ENCODE measurements around the gene BAHCC1. TPM values are rescaled to one million over a fixed set of nuclear protein-coding genes. Genes with fewer than 3 reads are reported as not detected.

Gene BAHCC1
- polyA plus RNA-seq, 3 donors = 13.4 to 15.8 (median 15.2) TPM

DNA sequence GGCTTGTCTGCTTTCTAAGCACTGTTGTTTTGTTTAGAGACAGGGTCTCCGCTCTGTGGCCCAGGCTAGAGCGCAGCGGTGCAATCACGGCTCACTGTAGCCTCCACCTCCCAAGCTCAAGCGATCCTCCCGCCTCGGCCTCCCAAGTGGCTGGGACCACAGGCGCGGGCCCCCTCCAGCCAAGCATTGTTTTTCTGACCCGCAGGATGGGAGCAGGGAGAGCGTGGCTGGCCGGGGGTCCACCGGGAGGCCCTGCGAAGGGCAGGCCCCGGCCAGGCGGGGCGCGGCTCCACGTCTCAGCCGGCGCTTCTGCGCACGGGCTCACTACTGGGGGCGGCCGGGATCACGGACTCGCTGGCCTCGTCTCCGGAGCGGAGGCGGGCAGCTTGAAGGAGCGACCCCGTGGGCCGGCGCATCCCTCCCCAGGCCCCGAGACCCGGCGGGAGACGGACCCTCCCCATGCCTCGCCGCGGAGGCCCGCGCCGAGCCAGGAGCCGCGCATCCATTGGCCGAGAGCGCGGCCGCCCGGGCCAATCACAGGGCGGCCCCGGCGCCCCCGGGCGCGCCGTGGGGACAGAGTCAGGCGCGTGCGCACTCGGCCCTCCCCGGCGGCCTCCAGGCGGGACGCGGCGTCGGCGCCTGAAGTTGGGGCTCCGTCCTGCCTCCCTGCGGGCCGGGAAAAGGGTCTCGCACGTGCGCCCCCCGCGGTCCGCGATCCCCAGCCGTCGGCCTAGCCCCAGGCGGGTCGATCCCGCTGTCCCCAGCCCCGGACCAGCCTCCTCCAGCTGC, 92.4 kb downstream of the BAHCC1 start:
- peak in 1 of 3 donors; percentile 73 for DNase-seq (ENCODE audit: low read depth in 3 of 3, low spot score in 2 of 3)

DNA sequence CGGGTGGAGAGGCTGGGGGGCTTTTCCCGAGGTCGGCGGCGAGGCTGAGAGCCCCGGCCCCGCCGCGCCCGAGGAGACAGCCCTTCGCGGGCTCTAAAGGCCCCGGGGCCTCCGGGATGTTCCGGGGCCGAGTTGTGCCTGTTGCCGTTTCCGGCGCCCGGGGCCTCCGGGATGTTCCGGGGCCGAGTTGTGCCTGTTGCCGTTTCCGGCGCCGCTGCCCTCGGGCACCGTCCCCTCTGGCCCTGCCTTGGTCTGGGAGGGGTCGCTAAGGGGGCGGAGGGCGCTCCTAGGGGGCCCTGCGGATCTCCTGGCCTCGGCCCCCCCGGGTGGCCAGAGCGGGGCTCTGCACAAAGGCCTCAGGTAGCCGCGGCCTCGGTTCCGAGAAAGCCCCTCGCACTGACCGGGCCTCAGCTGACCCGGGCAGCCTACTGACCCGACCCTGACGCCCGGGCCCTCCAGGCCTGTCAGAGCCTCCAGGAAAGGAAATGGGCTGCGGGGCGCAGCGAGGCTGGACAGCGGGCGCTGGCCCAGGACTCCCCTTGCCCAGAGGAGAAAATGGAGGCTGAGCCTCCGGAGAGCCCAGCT, 93.1 kb downstream of the BAHCC1 start:
- DNase-seq (ENCODE audit: low read depth in 3 of 3, low spot score in 2 of 3) = no peak

DNA sequence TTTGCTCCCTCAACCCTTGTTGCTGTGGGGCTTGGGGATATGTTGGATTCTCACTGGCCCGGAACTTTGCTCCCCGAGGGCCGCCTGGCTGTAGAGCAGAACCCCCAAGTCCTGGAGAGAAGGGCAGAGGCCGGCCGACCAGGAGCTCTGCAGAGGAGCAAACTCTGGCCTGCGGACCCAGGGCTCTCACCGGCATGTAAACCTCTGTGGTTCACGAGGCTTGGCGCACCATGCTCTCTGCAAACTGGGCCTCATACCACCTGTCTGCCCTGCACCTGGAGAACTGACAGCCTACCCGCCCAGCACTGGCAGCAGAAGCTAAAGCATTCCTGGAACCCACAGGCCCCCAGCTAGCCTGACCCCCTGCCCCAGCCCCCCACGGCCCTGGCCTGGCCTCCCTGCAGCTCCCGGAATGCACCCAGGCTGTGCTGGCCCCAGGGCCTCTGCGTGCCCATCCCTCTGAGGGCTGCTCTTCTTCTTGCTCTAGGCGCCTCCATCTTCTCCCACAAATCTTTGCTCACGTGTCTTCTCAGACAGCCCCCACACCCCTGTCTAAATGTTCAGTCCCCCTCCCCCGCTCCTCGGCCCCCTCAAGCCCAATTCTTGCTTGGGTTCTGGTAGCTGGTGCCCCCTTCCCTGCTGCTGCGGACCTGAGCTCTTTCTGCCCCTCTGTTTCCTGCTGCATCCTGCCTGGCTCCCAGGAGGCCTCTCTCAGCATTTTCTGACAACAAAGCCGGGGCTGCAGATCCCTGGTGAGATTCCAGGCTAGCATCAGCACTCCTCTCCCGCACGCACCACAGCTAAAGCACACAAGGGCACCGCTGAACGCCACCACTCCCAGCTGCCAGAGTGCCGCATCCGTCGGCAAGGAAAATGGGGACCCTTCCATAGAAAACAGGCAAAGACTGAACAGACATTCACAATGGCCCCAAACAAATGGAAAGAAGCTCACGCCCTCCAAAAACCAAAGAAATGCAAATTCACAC, 94.0 kb downstream of the BAHCC1 start:
- no peak for DNase-seq (ENCODE audit: low read depth in 3 of 3, low spot score in 2 of 3)

DNA sequence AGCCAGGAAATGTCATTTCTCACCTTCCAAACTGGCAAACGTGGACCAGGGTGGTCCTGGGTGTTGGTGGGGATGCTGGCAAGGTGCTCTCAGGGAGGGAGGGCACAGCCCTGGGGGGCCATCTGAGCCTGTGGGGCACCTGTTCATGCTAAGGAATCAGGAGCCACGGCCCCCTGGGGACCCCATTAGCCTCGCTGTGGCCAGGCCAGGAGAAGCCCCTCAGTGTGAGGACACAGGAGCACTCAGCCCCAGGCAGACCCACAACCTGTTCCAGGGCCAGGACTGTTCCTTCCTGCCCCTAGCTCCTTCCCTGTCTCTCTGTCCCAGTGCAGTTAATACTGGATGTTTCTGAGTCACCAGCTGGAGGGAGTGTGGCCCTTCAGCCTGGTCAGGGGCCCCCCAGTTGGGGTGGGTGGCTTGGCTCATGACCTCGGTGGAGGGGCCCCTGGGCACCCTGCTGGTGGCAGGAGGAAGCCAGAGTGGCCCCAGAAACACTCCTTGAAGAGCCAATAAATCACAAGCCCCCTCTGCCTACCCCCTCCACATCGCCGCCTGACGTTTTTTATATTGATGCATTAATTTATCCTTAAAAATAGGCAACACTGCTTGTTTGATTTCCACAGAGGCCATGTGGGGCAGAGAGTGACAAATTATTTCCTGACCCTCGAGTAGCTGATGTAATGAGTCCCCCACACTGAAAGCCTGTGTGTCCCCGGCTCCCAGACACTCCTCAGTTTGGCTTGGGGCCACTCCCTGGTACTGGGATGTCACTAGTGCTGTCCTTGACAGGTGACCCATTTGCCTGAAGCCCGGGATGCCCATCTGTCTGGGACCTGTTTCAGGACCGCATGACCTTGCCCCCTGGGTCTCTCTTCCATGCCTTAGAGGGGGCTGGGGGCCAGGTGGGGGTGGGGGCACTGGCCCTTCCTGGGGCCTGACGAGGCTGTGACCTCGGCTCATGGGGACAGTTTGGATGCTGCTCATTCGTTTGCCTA, 95.0 kb downstream of the BAHCC1 start:
- no peak for DNase-seq (ENCODE audit: low read depth in 3 of 3, low spot score in 2 of 3)

DNA sequence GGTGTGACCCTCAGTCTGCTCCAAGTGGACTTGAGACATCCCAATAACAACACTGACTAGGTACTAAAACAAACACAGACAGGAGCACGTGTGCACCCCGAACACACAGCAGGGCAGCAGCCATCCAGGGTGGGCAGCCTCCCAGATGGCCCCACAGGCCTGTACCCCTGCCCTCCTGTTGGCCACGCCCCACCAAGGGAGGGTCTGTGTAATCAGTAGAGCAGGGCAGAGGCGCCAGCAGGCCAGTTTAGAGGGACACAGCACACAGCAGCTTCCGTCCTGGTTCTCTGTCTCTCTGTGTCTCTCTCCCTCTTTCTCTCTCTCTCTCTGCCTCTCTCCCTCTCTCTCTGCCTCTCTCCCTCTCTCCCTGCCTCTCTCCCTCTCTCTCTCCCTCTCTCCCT, 95.9 kb downstream of the BAHCC1 start:
- DNase-seq (ENCODE audit: low read depth in 3 of 3, low spot score in 2 of 3) = no peak

DNA sequence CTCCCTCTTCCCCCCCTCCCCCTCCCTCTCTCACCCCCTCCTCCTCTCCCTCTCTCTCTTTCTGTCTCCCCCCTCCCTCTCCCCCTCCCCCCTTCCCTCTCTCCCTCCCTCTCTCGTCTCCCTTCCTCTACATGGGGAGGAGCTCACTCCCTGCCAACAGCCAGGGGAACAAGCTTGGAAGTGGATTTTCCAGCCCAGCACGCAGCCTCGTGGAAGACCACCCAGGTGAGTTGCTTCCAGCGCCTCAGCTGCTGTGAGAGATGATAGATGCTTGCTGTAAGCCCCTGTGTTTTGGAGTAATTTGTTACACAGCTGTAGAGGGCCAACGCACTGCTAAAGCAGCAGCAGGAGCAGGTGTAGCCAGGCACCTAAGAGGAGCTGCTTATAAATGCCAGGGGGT, 96.5 kb downstream of the BAHCC1 start:
- no peak for DNase-seq (ENCODE audit: low read depth in 3 of 3, low spot score in 2 of 3)

DNA sequence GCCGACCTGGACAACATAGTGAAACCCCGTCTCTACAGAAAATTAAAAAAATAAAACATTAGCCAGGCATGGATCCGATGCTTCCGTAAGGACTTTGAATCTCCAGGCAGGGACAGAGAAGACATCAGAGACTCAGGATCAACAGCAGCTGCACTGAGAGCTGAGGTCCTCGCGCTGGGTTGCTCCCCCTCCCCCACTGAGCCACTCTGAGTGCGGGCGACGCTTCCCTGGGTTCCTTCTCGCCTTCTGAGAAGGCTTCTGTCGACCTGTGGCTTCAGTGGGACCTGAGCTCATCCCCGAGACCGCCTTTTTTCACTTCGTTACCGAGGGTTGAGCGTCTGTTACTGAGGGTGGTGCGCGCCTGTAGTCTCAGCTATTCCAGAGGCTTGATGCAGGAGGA, 96.9 kb downstream of the BAHCC1 start:
- DNase-seq (ENCODE audit: low read depth in 3 of 3, low spot score in 2 of 3) = no peak

DNA sequence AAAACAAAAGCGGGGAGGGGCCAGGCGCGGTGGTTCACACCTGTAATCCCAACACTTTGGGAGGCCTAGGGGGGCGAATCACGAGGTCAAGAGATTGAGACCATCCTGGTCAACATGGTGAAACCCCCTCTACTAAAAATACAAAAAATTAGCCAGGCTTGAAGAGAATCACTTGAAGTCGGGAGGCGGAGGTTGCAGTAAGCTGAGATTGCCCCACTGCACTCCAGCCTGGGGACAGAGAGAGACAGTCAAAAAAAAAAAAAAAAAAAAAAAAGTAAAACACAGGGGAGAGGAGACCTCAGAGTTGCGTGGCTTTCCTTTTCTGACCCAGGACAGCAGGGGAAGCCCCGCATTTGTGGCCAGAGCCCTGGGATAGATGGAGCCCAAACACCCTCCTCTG, 97.4 kb downstream of the BAHCC1 start:
- DNase-seq (ENCODE audit: low read depth in 3 of 3, low spot score in 2 of 3) = no peak

DNA sequence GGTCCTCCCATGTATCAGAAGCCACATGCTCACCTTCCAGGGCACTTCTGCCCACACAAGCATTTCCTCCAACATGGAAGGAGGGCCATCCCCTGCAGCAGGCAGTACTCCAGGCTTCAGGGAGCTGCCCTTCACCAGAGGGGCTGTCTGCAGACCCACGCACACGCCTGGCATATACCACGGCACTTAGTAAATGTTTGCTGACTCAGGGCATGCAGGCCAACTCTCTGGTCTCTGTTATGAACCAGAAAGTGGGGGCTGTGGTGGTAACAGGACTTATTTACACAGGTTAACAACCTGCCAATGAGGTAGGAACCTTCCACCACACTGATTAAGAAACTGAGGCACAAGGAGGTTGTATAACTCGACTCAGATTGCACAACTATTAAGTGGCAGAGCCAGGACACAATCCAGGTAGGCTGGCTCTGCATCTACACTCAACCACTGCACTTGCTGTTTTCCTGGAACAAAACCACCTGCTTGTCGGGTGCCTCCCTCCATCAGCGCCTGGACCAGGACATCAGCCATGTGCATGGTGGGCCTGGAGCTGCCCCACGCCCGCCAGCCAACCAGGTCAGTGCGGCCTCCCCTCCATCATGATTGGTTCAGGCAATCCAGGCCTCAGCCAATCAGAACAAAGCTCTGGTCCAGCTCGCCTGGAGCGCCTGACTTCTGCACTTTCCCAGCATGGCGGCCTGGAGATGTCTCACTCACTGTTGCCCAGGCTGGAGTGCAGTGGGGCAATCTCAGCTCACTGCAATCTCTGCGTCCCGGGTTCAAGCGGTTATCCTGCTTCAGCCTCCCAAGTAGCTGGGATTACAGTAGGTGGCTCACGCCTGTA, 98.2 kb downstream of the BAHCC1 start:
- no peak for DNase-seq (ENCODE audit: low read depth in 3 of 3, low spot score in 2 of 3)

DNA sequence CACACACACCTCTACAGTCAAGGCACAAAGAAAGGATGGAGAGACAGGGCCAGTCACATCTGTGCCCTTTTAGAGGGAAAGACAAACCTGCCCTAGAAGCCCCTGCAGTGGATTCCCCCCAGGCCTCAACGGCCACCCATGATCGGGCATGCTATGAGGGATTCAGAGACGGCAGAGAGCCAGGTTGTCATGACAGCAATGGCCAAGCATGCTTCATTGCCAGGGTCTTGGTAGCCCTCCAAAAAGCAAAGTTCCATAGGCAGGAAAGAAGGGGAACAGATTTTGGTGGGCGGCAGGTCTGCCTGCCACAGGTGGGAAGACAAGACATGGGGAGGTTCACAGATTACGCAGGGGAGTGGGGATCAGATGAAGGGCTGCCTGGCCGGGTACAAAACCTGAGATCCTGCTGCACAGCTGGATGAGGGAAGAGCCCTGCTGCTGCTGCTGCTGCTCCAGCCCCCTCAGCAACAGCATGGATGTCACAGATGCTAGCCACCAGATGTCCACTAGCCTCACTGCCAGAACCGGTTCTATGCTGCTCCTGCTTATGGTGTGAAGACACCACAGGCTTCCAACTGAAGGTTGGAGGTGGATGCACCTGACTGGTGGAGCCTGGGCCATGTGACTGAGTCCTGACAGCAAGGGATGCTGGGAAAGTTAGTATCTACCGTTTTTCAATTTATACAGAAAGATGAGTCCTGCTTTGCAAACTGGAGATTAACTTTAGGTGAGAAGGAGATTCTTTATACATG, 99.5 kb downstream of the BAHCC1 start:
- DNase-seq (ENCODE audit: low read depth in 3 of 3, low spot score in 2 of 3) = no peak

DNA sequence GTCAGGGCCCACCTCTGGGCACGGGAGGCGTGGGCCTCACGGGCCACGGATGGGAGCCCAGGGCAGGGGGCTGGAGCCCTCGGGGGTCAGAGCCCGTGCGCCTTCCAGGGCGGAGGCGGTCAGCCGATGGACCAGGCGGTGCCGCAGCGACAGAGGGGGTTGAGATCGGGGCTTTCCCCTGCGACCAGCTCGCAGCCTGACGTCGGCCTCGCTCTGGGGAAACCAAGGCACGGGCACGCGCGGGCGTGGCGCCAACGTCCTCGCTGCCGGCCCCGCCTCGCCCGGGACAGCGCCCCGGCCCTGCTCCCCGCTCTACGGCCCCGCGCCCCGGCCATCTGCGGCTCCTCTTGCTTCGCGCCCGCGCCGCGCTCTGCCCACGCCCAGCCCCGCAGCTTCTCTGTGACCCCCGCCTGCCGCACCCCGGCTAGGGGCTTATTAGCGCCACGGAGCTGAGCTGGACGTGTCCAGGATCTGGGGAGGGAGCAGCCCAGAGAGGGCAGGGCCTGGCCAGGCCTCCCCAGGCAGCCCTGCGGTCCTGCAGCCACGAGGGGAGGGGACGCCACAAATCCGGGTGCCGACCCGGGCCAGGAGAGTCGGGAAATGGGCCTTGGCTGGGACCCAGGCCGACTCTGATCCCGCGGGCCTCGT, 103.8 kb downstream of the BAHCC1 start:
- DNase-seq (ENCODE audit: low read depth in 3 of 3, low spot score in 2 of 3) = no peak

DNA sequence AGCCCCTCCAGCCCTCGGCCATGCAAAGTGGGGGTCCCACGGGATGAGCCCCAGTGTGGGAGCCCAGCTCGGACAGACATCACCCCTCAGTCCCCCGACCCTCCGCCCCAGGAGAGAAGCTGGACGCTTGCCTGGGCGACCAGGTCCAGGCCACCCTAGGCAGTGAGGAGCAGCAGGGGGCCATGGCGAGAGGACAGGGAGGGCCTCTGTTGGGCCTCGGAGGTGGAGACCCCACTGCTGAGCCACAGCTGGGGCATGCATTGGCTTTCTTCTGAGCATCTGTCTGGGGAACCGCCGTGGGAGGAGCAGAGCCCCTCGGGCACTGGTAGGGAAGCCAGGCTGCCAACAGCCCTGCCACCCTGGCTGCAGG, 104.3 kb downstream of the BAHCC1 start:
- no peak for DNase-seq (ENCODE audit: low read depth in 3 of 3, low spot score in 2 of 3)

DNA sequence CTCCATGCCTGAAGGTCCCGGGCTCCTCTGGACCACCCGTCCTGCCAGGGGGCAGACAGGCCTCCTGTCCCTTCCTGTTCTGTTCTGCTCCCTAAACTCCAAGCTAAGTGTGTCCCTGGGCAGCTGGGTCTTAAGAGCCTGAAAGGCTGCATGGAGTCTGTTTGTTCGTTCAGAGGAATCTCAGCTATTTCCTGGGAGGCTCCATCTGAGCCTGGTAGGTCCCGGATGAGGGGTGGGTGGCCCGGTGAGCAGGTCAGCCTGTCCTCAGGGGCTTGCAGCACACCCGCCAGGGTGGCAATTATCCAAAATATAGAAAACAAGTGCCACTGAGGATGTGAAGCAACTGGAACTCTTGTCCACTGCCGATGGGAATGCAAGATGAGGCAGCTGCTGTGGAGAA, 104.8 kb downstream of the BAHCC1 start:
- no peak for DNase-seq (ENCODE audit: low read depth in 3 of 3, low spot score in 2 of 3)

DNA sequence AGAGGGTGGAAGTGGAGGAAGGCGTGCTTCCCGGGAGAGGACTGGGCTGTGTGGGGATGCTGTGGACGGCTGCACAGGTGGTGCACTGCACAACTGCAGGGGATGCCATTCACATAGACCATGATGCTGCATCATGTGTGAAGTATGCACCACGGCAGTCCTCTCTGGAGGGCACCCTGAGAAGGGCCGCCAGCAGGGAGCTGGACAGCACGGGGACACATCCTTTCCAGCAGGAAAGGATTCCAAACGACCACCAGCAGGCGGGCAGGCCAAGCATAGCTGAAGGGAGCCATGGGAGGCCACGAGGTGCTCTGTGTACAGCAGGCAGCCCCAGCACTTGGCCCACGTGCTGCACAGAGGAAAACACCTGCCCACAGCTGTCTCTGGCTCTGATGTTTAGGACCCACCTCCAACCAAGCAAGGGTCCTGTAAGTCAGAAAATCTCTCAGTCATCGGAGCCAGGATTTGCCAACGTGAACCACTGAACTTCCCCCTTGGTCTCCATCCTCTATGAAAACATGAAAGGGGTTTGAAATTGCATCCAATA, 107.3 kb downstream of the BAHCC1 start:
- DNase-seq (ENCODE audit: low read depth in 3 of 3, low spot score in 2 of 3) = no peak

DNA sequence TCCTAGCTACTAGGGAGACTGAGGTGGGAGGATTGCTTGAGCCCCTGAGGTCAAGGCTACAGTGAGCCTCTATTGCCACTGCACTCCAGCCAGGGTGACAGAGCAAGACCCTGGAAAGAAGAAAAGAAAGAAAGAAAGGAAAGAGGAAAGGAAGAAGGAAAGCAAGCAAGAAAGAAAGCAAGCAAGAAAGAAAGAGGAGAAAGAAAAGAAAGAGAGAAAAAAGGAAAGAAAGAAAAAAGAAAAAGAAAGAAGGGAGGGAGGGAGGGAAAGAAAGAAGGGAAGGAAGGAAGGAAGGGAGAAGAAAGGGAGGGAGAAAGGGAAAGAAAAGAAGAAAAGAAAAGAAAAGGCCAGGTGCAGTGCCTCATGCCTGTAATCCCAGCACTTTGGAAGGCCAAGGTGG, 108.4 kb downstream of the BAHCC1 start:
- DNase-seq (ENCODE audit: low read depth in 3 of 3, low spot score in 2 of 3) = no peak

DNA sequence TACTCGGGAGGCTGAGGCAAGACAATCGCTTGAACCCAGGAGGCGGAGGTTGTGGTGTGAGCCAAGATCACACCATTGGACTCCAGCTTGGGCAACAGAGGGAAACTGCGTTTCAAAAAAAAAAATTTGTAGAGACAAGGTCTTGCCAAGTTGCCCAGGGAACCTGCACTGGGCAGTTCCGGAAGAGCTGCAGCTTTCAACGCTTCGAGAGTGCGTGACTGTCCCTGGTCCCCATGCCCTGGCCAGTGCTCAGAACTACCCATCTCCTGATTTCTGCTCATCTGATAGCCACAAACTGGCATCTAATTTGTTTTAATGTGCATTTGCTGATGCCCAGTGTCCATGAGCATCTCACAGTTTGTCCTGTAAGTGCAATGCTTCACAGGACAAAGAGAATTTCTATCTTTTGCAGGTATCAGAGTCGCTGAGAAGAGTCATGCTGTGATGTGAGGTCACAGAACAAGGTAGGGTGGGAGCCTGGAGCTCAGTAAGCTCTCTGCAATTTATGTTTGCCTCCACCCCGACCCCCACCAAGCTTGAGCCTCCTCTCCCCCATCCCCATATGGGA, 113.5 kb downstream of the BAHCC1 start:
- no peak for DNase-seq (ENCODE audit: low read depth in 3 of 3, low spot score in 2 of 3)

DNA sequence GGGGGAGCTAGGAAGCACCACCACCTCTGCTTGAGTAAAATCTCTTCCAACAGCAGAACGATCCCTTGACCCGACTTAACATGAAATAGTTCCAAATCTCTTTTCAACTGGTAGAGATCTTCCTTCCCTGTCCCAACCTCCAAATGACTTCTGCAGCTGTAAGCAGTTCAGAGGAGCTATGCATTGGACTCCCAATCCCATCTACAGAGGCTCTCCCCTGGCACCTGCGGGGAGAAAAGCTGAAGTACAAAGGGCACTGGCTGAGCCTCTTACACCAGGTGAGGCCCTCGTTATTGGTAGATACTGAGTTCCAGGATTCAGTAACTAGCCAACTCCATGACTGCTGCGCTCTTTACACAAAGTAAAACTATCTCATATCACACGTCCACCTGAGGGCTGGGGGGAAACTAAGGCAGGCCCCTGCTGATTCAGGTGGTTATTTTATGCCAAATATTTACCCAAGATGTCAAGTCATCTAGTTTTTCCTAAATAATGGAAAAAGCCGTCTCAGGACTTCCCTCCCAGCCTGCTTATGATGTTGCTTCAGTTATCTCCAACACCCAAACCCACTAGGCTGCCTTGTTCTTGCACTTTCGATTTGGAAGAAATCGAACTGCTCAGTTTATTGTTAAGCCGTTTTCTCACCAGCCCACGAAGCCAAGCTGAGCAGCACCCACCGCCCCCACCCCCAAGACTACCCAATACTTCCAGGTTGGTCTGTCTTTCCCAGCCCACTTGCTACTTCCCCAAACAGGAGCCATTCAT, 114.1 kb downstream of the BAHCC1 start:
- no peak for DNase-seq (ENCODE audit: low read depth in 3 of 3, low spot score in 2 of 3)
